ENCODE measurements around the gene EPHX1.
"Not testable (repeated sequence)": the region's sequence is repeated elsewhere in the genome, so short reads cannot be mapped to it uniquely, and the experiment has no call there.

EPHX1 gene

GRCh38 chr1:225777058-225777582 lies 32.8 kb upstream of the EPHX1 start:
- no peak for DNase-seq (ENCODE audit: low read depth)

GRCh38 chr1:225777583-225778336 lies 32.2 kb upstream of the EPHX1 start, which contains the start of gene SRP9:
TSS of gene SRP9 (plus strand) at chr1:225777826. CDS start at chr1:225777941, 115 bp downstream.
- peak; percentile 98 for DNase-seq (ENCODE audit: low read depth)

GRCh38 chr1:225778337-225778669 lies 31.6 kb upstream of the EPHX1 start:
- DNase-seq (ENCODE audit: low read depth) = no peak

- not testable (repeated sequence) for DNase-seq (ENCODE audit: low read depth)
These were observed 30.8 kb upstream of the EPHX1 start for GRCh38 chr1:225779165-225779564.

- no peak for DNase-seq (ENCODE audit: low read depth)
These were observed 29.8 kb upstream of the EPHX1 start for GRCh38 chr1:225780134-225780533.

- DNase-seq (ENCODE audit: low read depth) = no peak
These were observed 29.3 kb upstream of the EPHX1 start for GRCh38 chr1:225780630-225781029.

- DNase-seq (ENCODE audit: low read depth) = not testable (repeated sequence)
These were observed 20.8 kb upstream of the EPHX1 start for GRCh38 chr1:225789142-225789541.

GRCh38 chr1:225794954-225795353 lies 15.0 kb upstream of the EPHX1 start:
- no peak for DNase-seq (ENCODE audit: low read depth)

GRCh38 chr1:225796097-225796496 lies 13.8 kb upstream of the EPHX1 start:
- not testable (repeated sequence) for DNase-seq (ENCODE audit: low read depth)

GRCh38 chr1:225801146-225801545 lies 8.8 kb upstream of the EPHX1 start:
- not testable (repeated sequence) for DNase-seq (ENCODE audit: low read depth)

GRCh38 chr1:225806249-225806648 lies 3.7 kb upstream of the EPHX1 start:
- no peak for DNase-seq (ENCODE audit: low read depth)

- not testable (repeated sequence) for DNase-seq (ENCODE audit: low read depth)
These were observed 3.2 kb upstream of the EPHX1 start for GRCh38 chr1:225806736-225807135.

- no peak for DNase-seq (ENCODE audit: low read depth)
These were observed 1.8 kb upstream of the EPHX1 start for GRCh38 chr1:225808136-225808535.

GRCh38 chr1:225810579-225811538 lies 935 bp downstream of the EPHX1 start:
- DNase-seq (ENCODE audit: low read depth) = not testable (repeated sequence)

GRCh38 chr1:225811622-225812487 lies 1.9 kb downstream of the EPHX1 start:
- no peak for DNase-seq (ENCODE audit: low read depth)

GRCh38 chr1:225812488-225813213 lies 2.7 kb downstream of the EPHX1 start:
- no peak for DNase-seq (ENCODE audit: low read depth)

GRCh38 chr1:225813214-225813964 lies 3.5 kb downstream of the EPHX1 start:
- DNase-seq (ENCODE audit: low read depth) = no peak

GRCh38 chr1:225814381-225814780 lies 4.5 kb downstream of the EPHX1 start:
- no peak for DNase-seq (ENCODE audit: low read depth)

- DNase-seq (ENCODE audit: low read depth) = not testable (repeated sequence)
These were observed 5.2 kb downstream of the EPHX1 start for GRCh38 chr1:225815090-225815489.

GRCh38 chr1:225815526-225816178 lies 5.7 kb downstream of the EPHX1 start:
- no peak for DNase-seq (ENCODE audit: low read depth)
